Right lung (tissue), 10 donors: ENCODE results near the gene SOCS4. TPM values are rescaled to one million over a fixed set of nuclear protein-coding genes. Genes with fewer than 3 reads are reported as not detected.
"Not testable (repeated sequence)": the region's sequence is repeated elsewhere in the genome, so short reads cannot be mapped to it uniquely, and the experiment has no call there.

ENCODE experiments used
- DNase-seq, 2 donors: peaks; one replicate each; pipeline ENCODE4 v3.0.0-alpha.2; 2013
- long read RNA-seq, 8 donors: transcript quantifications; one replicate each; lab custom pipeline, GENCODE V29; 2026
- polyA plus RNA-seq, 5 donors: library from polyadenylated mRNA; unstranded; fragments of 120-200 nt; gene quantifications; one replicate each; pipeline versions ENCODE4 v1.2.1 to v1.2.3, GENCODE V29; 2013; ENCODE audit warnings: inconsistent platforms in 1 of 5, low replicate concordance in 1 of 5; ENCODE audit not compliant: insufficient read length in 5 of 5, insufficient read depth in 1 of 5

Gene SOCS4
- 10 to 100 TPM; 10.9 to 18.5 (median 13.4) TPM for polyA plus RNA-seq
- long read RNA-seq, donor 1, full-length matches to known transcripts, result 3 of 3 reads
- long read RNA-seq, donor 1, partial matches to known transcripts, result 0 of 3 reads
- long read RNA-seq, donor 1, other reads (novel, unspliced or antisense), result 0 of 3 reads
- long read RNA-seq, donor 2, full-length matches to known transcripts, result 1 of 1 reads
- long read RNA-seq, donor 2, partial matches to known transcripts, result 0 of 1 reads
- long read RNA-seq, donor 2, other reads (novel, unspliced or antisense), result 0 of 1 reads
- long read RNA-seq, donor 3, full-length matches to known transcripts, result 1 of 1 reads
- long read RNA-seq, donor 3, partial matches to known transcripts, result 0 of 1 reads
- long read RNA-seq, donor 3, other reads (novel, unspliced or antisense), result 0 of 1 reads
- long read RNA-seq, donor 4, full-length matches to known transcripts, result 1 of 1 reads
- long read RNA-seq, donor 4, partial matches to known transcripts, result 0 of 1 reads
- long read RNA-seq, donor 4, other reads (novel, unspliced or antisense), result 0 of 1 reads
- long read RNA-seq, donor 5, full-length matches to known transcripts, result 5 of 5 reads
- long read RNA-seq, donor 5, partial matches to known transcripts, result 0 of 5 reads
- long read RNA-seq, donor 5, other reads (novel, unspliced or antisense), result 0 of 5 reads
- long read RNA-seq, donor 6, full-length matches to known transcripts, result 5 of 5 reads
- long read RNA-seq, donor 6, partial matches to known transcripts, result 0 of 5 reads
- long read RNA-seq, donor 6, other reads (novel, unspliced or antisense), result 0 of 5 reads
- long read RNA-seq, donor 7, full-length matches to known transcripts, result 4 of 4 reads
- long read RNA-seq, donor 7, partial matches to known transcripts, result 0 of 4 reads
- long read RNA-seq, donor 7, other reads (novel, unspliced or antisense), result 0 of 4 reads
- long read RNA-seq, donor 8, full-length matches to known transcripts, result 3 of 3 reads
- long read RNA-seq, donor 8, partial matches to known transcripts, result 0 of 3 reads
- long read RNA-seq, donor 8, other reads (novel, unspliced or antisense), result 0 of 3 reads

- DNase-seq, result peak; percentile 92 to 94
These were observed at the start of gene SOCS4, which contains the start of gene WDHD1 for GRCh38 chr14:55026793-55027561. Gene SOCS4 (plus strand): TSS chr14:55027236. CDS start chr14:55043042, 15,806 bp downstream. Gene WDHD1 (minus strand): TSS chr14:55027099. CDS start chr14:55026787, 312 bp downstream.

GRCh38 chr14:54979039-54979438 lies 48.0 kb upstream of the SOCS4 start:
- DNase-seq, result no peak

- no peak for DNase-seq
These were observed 45.3 kb upstream of the SOCS4 start for GRCh38 chr14:54981698-54982097.

GRCh38 chr14:54985156-54985555 lies 41.9 kb upstream of the SOCS4 start:
- no peak for DNase-seq

- DNase-seq, result no peak
These were observed 26.7 kb upstream of the SOCS4 start for GRCh38 chr14:55000381-55000780.

- no peak for DNase-seq
These were observed 22.0 kb upstream of the SOCS4 start for GRCh38 chr14:55005071-55005470.

- no peak for DNase-seq
These were observed 12.0 kb upstream of the SOCS4 start for GRCh38 chr14:55015006-55015405.

- DNase-seq, result no peak
These were observed 7.0 kb upstream of the SOCS4 start for GRCh38 chr14:55019968-55020554.

GRCh38 chr14:55024365-55024764 lies 2.7 kb upstream of the SOCS4 start:
- not testable (repeated sequence) for DNase-seq

GRCh38 chr14:55025948-55026347 lies 1.1 kb upstream of the SOCS4 start:
- DNase-seq, result no peak

- no peak for DNase-seq
These were observed 619 bp upstream of the SOCS4 start for GRCh38 chr14:55026441-55026792.

- DNase-seq, result no peak
These were observed 1.0 kb downstream of the SOCS4 start for GRCh38 chr14:55028066-55028465.

- DNase-seq, result no peak
These were observed 1.4 kb downstream of the SOCS4 start for GRCh38 chr14:55028476-55028875.

- no peak for DNase-seq
These were observed 4.2 kb downstream of the SOCS4 start for GRCh38 chr14:55031190-55031589.

GRCh38 chr14:55037995-55038394 lies 11.0 kb downstream of the SOCS4 start:
- not testable (repeated sequence) for DNase-seq

GRCh38 chr14:55038708-55039107 lies 11.7 kb downstream of the SOCS4 start:
- no peak for DNase-seq

GRCh38 chr14:55043528-55043927 lies 16.5 kb downstream of the SOCS4 start:
- no peak for DNase-seq

- no peak for DNase-seq
These were observed 18.1 kb downstream of the SOCS4 start for GRCh38 chr14:55045087-55045486.

- DNase-seq, result no peak
These were observed 20.4 kb downstream of the SOCS4 start for GRCh38 chr14:55047301-55048053.

GRCh38 chr14:55048900-55049436 lies 21.9 kb downstream of the SOCS4 start:
- DNase-seq, result no peak
